A549 (cell line): ENCODE data around the gene ATAD2B. TPM values are rescaled to one million over a fixed set of nuclear protein-coding genes. Genes with fewer than 3 reads are reported as not detected.

Source experiments
- ATAC-seq, 2 experiments: fragments of 200-7000 bp in 1 of 2; fragments of >200 bp in 1 of 2; cut with Nextera tagmentation in 1 of 2; cut with Tn5 transposase in 1 of 2; 3 replicates each; pipeline versions ENCODE4 v1.8.0 to v1.9.1; 2018 to 2020; ENCODE audit warnings: mild to moderate bottlenecking in 1 of 2, moderate library complexity in 1 of 2
- CTCF ChIA-PET: fragments of 300-600 bp; sonication (Branson Sonifier 250); formaldehyde crosslinking; extraction: SDS; loops from one replicate; lab custom pipeline; 2021; ENCODE audit warnings: antibody characterized with exemption, inconsistent platforms; lab: Yijun Ruan, JAX
- POLR2A ChIA-PET: fragments of 350-600 bp; formaldehyde crosslinking; extraction: SDS; loops from one replicate; lab custom pipeline; 2021; ENCODE audit warnings: antibody characterized with exemption, inconsistent platforms; lab: Yijun Ruan, JAX
- DNase-seq, 2 experiments: peaks; one replicate each; pipeline versions ENCODE4 v3.0.0 to v3.0.0-alpha.2; 2011 to 2016; ENCODE audit warnings: low read depth in 1 of 2, low spot score in 1 of 2
- FAIRE-seq: peaks from 2 replicates; lab custom pipeline; 2011; peaks lifted over from hg19 to GRCh38; lab: Jason Lieb, UNC
- H3K27ac ChIP-seq, 2 experiments: fragments of >200 bp; sonication (Bioruptor Twin); formaldehyde crosslinking; 3 replicates each; pipeline ENCODE4 v1.5.1; 2016 to 2017
- H3K4me1 ChIP-seq: fragments of >200 bp; sonication (Bioruptor Twin); formaldehyde crosslinking; 3 replicates; pipeline ENCODE4 v1.6.1; 2016
- H3K4me2 ChIP-seq: fragments of >200 bp; sonication (Bioruptor Twin); formaldehyde crosslinking; 3 replicates; pipeline ENCODE4 v1.6.1; 2016
- H3K4me3 ChIP-seq: fragments of >200 bp; sonication (Bioruptor Twin); formaldehyde crosslinking; 3 replicates; pipeline ENCODE4 v1.5.1; 2016
- H3K9me3 ChIP-seq: fragments of >200 bp; sonication (Bioruptor Twin); formaldehyde crosslinking; 3 replicates; pipeline ENCODE4 v1.6.1; 2016
- CBX2 ChIP-seq: fragments of 200-600 bp; sonication (generic); IDR thresholded peaks from 2 replicates; pipeline ENCODE4 v1.6.1; 2016; ENCODE audit warnings: low read depth, mild to moderate bottlenecking, borderline replicate concordance
- CBX8 ChIP-seq: fragments of 200-600 bp; sonication (generic); IDR thresholded peaks from 2 replicates; pipeline ENCODE4 v1.6.1; 2016
- CHD2 ChIP-seq: fragments of 150-350 bp; IDR thresholded peaks from 2 replicates; pipeline ENCODE4 v1.6.1; 2014; ENCODE audit warnings: low read length; ENCODE audit not compliant: partially characterized antibody
- CHD4 ChIP-seq: fragments of 200-600 bp; sonication (generic); IDR thresholded peaks from 2 replicates; pipeline ENCODE4 v1.6.1; 2016; ENCODE audit warnings: antibody characterized with exemption, mild to moderate bottlenecking, borderline replicate concordance
- CTCF ChIP-seq: fragments of >200 bp; sonication (Bioruptor Twin); formaldehyde crosslinking; IDR thresholded peaks from 3 replicates; pipeline ENCODE4 v1.5.1; 2016
- EHF ChIP-seq: fragments of 250-450 bp; sonication (Bioruptor Pico); IDR thresholded peaks from 2 replicates; pipeline ENCODE4 v1.5.0; 2020; ENCODE audit warnings: mild to moderate bottlenecking
- ESRRA ChIP-seq: fragments of 150-350 bp; IDR thresholded peaks from 2 replicates; pipeline ENCODE4 v1.6.1; 2014; ENCODE audit warnings: mild to moderate bottlenecking, low read length, borderline replicate concordance
- FOSB ChIP-seq: fragments of 250-450 bp; sonication (Bioruptor Pico); IDR thresholded peaks from 2 replicates; pipeline ENCODE4 v1.5.0; 2020; ENCODE audit warnings: mild to moderate bottlenecking, moderate library complexity
- GATA3 ChIP-seq: IDR thresholded peaks from 2 replicates; pipeline ENCODE4 v1.6.1; 2012; ENCODE audit warnings: borderline replicate concordance
- HDAC2 ChIP-seq: fragments of 200-600 bp; sonication (generic); IDR thresholded peaks from 2 replicates; pipeline ENCODE4 v1.6.1; 2016
- KDM1A ChIP-seq: fragments of 200-600 bp; sonication (generic); IDR thresholded peaks from 2 replicates; pipeline ENCODE4 v1.6.1; 2016; ENCODE audit warnings: low read depth, mild to moderate bottlenecking
- KDM5A ChIP-seq: fragments of 200-600 bp; sonication (generic); IDR thresholded peaks from 2 replicates; pipeline ENCODE4 v1.6.1; 2016; ENCODE audit warnings: antibody characterized with exemption, mild to moderate bottlenecking
- MYC ChIP-seq: IDR thresholded peaks from 2 replicates; pipeline ENCODE4 v1.6.1; 2012; ENCODE audit warnings: mild to moderate bottlenecking, inconsistent platforms, low read length, improper control_type of control experiment, borderline replicate concordance
- NFE2L2 ChIP-seq: fragments of 150-350 bp; conservative IDR thresholded peaks from 2 replicates; pipeline ENCODE4 v1.6.1; 2014; ENCODE audit warnings: low read length
- NR3C1 ChIP-seq: fragments of >200 bp; sonication (Bioruptor Twin); formaldehyde crosslinking; IDR thresholded peaks from 3 replicates; pipeline ENCODE4 v1.6.1; 2017
- POLR2AphosphoS2 ChIP-seq: conservative IDR thresholded peaks from 2 replicates; pipeline ENCODE4 v1.6.1; 2012; ENCODE audit warnings: low read length, improper control_type of control experiment, inconsistent platforms
- RAD21 ChIP-seq, 2 experiments: fragments of >200 bp in 1 of 2; sonication (Bioruptor Twin) in 1 of 2; formaldehyde crosslinking in 1 of 2; IDR thresholded peaks in 1 of 2; conservative IDR thresholded peaks in 1 of 2; 2 replicates in 1 of 2; 3 replicates in 1 of 2; pipeline ENCODE4 v1.6.1; 2012 to 2018; ENCODE audit warnings: inconsistent platforms in 1 of 2
- RARB ChIP-seq: fragments of 250-450 bp; sonication (Bioruptor Pico); IDR thresholded peaks from 2 replicates; pipeline ENCODE4 v1.8.0; 2021; ENCODE audit warnings: mild to moderate bottlenecking, moderate library complexity
- RCOR1 ChIP-seq: fragments of 150-350 bp; IDR thresholded peaks from 2 replicates; pipeline ENCODE4 v1.6.1; 2014; ENCODE audit warnings: antibody characterized with exemption, low read length, low read depth
- SMC3 ChIP-seq: fragments of >200 bp; sonication (Bioruptor Twin); formaldehyde crosslinking; IDR thresholded peaks from 3 replicates; pipeline ENCODE4 v1.6.1; 2018; ENCODE audit warnings: inconsistent platforms
- WGBS: methylation state at CpG from one replicate; pipeline ENCODE4 v1.1.6; 2017; ENCODE audit errors: missing lambda C conversion rate; 5-methylcytosine and 5-hydroxymethylcytosine counted together
- polyA plus RNA-seq, 4 experiments: library from polyadenylated mRNA; depleted of rRNA in 3 of 4; stranded (reverse); fragments of >200 nt; fragmentation: RNase III in 1 of 4; extraction: RNeasy Plus Mini Kit Qiagen cat#74134 plus additional on column Dnase treatment in 1 of 4; gene quantifications; 2 replicates in 3 of 4; 3 replicates in 1 of 4; pipeline ENCODE4 v1.2.3, GENCODE V29; 2011 to 2017
- TF ChIP-seq, protein P1 (sequence below): IDR thresholded peaks from 2 replicates; pipeline ENCODE4 v1.6.1; 2012
- TF ChIP-seq, protein P2 (sequence below): fragments of 250-450 bp; sonication (Bioruptor Pico); IDR thresholded peaks from 2 replicates; pipeline ENCODE4 v1.5.0; 2020; ENCODE audit warnings: low read depth, mild to moderate bottlenecking, moderate library complexity
- TF ChIP-seq, protein P3 (sequence below): fragments of >200 bp; sonication (Bioruptor Twin); formaldehyde crosslinking; IDR thresholded peaks from 3 replicates; pipeline ENCODE4 v1.6.1; 2016

ATAD2B gene
- polyA plus RNA-seq, 2 of the 4 experiments (the other 2 are of a cell fraction) = 5.4 to 13.1 TPM

DNA sequence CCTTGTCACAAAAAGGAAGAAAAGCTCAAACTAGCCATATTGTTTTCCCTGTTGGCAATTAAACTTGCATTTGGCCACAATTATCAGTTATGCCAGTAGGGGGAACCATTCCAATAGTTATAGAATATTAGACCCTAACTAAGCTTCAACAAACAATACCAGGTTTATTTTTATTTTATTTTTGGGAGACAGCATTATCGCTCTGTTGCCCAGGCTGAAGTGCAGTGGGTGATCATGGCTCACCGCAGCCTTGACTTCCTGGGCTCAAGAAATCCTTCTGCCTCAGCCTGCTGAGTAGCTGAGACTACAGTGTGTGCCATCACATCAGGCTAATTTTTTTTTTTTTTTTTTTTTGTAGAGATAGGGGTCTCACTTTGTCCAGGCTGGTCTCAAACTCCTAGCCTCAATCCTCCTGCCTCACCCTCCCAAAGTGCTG lies 102.1 kb downstream of the ATAD2B start:
- POLR2A ChIA-PET = interaction anchor here (1.1 to 1.3 kb wide), 3 partner anchors 102 to 259 kb away, joined by 3 to 18 read pairs (median 18); partner anchors contain the start of genes ATAD2B, SF3B6 and TP53I3
- Histone ChIP-seq H3K4me2 (peak overlapping the region; percentile 30; the same call in 2 of the 3 replicates), H3K4me1 (peaks cover 27% of the 10 kb centered on the region), H3K27ac (no peak overlapping the region), H3K4me3 (no peak overlapping the region), H3K9me3 (no peaks in the 10 kb centered on the region)
- FAIRE-seq (peak; percentile 79), DNase-seq (peak; percentile 43 to 60), ATAC-seq (peak; percentile 79 to 87)
- TF ChIP-seq NFE2L2 = no peak
- no peak for TF ChIP-seq CHD2
- no peak for TF ChIP-seq CBX2
- peak; percentile 88 for TF ChIP-seq CTCF
- no peak for TF ChIP-seq HDAC2
- TF ChIP-seq, protein P1, sequence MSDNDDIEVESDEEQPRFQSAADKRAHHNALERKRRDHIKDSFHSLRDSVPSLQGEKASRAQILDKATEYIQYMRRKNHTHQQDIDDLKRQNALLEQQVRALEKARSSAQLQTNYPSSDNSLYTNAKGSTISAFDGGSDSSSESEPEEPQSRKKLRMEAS = no peak
- TF ChIP-seq KDM5A = no peak
- peak; percentile 80 to 83 for TF ChIP-seq RAD21 (conservative IDR thresholded peaks at IDR 0.05 in 1 of 2, IDR thresholded peaks at IDR 0.05 in 1 of 2)
- TF ChIP-seq KDM1A = no peak
- TF ChIP-seq, protein P2, sequence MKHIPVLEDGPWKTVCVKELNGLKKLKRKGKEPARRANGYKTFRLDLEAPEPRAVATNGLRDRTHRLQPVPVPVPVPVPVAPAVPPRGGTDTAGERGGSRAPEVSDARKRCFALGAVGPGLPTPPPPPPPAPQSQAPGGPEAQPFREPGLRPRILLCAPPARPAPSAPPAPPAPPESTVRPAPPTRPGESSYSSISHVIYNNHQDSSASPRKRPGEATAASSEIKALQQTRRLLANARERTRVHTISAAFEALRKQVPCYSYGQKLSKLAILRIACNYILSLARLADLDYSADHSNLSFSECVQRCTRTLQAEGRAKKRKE (CRISPR knock-in tag) = no peak
- no peak for TF ChIP-seq ESRRA
- TF ChIP-seq GATA3 = no peak
- no peak for TF ChIP-seq RCOR1
- no peak for TF ChIP-seq FOSB (CRISPR knock-in tag)
- TF ChIP-seq, protein P3, sequence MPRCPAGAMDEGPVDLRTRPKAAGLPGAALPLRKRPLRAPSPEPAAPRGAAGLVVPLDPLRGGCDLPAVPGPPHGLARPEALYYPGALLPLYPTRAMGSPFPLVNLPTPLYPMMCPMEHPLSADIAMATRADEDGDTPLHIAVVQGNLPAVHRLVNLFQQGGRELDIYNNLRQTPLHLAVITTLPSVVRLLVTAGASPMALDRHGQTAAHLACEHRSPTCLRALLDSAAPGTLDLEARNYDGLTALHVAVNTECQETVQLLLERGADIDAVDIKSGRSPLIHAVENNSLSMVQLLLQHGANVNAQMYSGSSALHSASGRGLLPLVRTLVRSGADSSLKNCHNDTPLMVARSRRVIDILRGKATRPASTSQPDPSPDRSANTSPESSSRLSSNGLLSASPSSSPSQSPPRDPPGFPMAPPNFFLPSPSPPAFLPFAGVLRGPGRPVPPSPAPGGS = no peak
- peak; percentile 72 for TF ChIP-seq SMC3
- 18% methylated on average over 2 of the region's 2 CpGs for WGBS
- CTCF ChIA-PET = interaction anchor here (0.5 to 7.2 kb wide), 35 partner anchors 8 to 1071 kb away, joined by 3 to 57 read pairs (median 3); partner anchors contain the start of genes ATAD2B and TP53I3

GRCh38 chr2:23823863-23824262 lies 103.1 kb downstream of the ATAD2B start:
- no peak overlapping the region for H3K27ac ChIP-seq
- no peak for TF ChIP-seq RARB (CRISPR knock-in tag)
- no peak for TF ChIP-seq MYC
- no peak for TF ChIP-seq CBX8
- no peak for TF ChIP-seq EHF (CRISPR knock-in tag)
- no peak for TF ChIP-seq CHD4
- no peak for TF ChIP-seq NR3C1
- no peak for TF ChIP-seq POLR2AphosphoS2
- FAIRE-seq (no peak), ATAC-seq (no peak), DNase-seq (no peak)
- POLR2A ChIA-PET = no interaction called here
- CTCF ChIA-PET = interaction anchor here (0.5 to 7.2 kb wide), 22 partner anchors 8 to 403 kb away, joined by 3 to 57 read pairs (median 4); partner anchors contain the start of genes ATAD2B and TP53I3
- no peak overlapping the region for H3K4me3 ChIP-seq
- H3K4me2 ChIP-seq = no peak overlapping the region
- WGBS = 66% methylated on average over 4 of the region's 4 CpGs
- H3K4me1 ChIP-seq = peaks cover 18% of the 10 kb centered on the region
- H3K9me3 ChIP-seq = no peaks in the 10 kb centered on the region
